Right forelimb (tissue), 1 donor: ENCODE results near the gene CFAP73.
A peak's percentile ranks its signal among the peaks of the same experiment; 100 is the strongest.

Experiments
- DNase-seq: peaks from one replicate; pipeline ENCODE4 v3.0.0-alpha.2; 2018

Gene CFAP73

GRCh38 chr12:113142886-113143332, 6.6 kb upstream of the CFAP73 start:
- DNase-seq, result no peak

- no peak for DNase-seq
Observed at GRCh38 chr12:113143959-113144358, 5.6 kb upstream of the CFAP73 start.

GRCh38 chr12:113144806-113145205, 4.7 kb upstream of the CFAP73 start:
- DNase-seq, result no peak

- no peak for DNase-seq
Observed at GRCh38 chr12:113145720-113146551, 3.6 kb upstream of the CFAP73 start.

- DNase-seq, result no peak
Observed at GRCh38 chr12:113146999-113147398, 2.5 kb upstream of the CFAP73 start.

GRCh38 chr12:113151655-113152054, 2.1 kb downstream of the CFAP73 start:
- no peak for DNase-seq

GRCh38 chr12:113152196-113152834, 2.8 kb downstream of the CFAP73 start:
- no peak for DNase-seq

- peak; percentile 72 for DNase-seq
Observed at GRCh38 chr12:113152835-113153814, 3.6 kb downstream of the CFAP73 start.

GRCh38 chr12:113154351-113154973, 4.9 kb downstream of the CFAP73 start:
- DNase-seq, result no peak

GRCh38 chr12:113155060-113155459, 5.5 kb downstream of the CFAP73 start:
- no peak for DNase-seq

GRCh38 chr12:113155646-113156045, 6.1 kb downstream of the CFAP73 start:
- DNase-seq, result no peak

- no peak for DNase-seq
Observed at GRCh38 chr12:113157218-113157859, 7.8 kb downstream of the CFAP73 start.

GRCh38 chr12:113158439-113159203, 9.1 kb downstream of the CFAP73 start:
- no peak for DNase-seq

- no peak for DNase-seq
Observed at GRCh38 chr12:113159937-113160336, 10.4 kb downstream of the CFAP73 start.

GRCh38 chr12:113161415-113162016, 12.0 kb downstream of the CFAP73 start:
- no peak for DNase-seq

- no peak for DNase-seq
Observed at GRCh38 chr12:113162102-113163029, 12.8 kb downstream of the CFAP73 start.

- DNase-seq, result no peak
Observed at GRCh38 chr12:113163030-113163360, 13.5 kb downstream of the CFAP73 start.

- DNase-seq, result no peak
Observed at GRCh38 chr12:113164014-113164413, 14.5 kb downstream of the CFAP73 start.

- DNase-seq, result no peak
Observed at GRCh38 chr12:113165521-113166450, 16.3 kb downstream of the CFAP73 start.
